Naive thymus-derived CD4-positive, alpha-beta T cell (primary cell): ENCODE measurements around the gene VDR. TPM values are rescaled to one million over a fixed set of nuclear protein-coding genes. Genes with fewer than 3 reads are reported as not detected.
"Not testable (repeated sequence)": the region's sequence is repeated elsewhere in the genome, so short reads cannot be mapped to it uniquely, and the experiment has no call there.

ENCODE experiments used
- ATAC-seq: fragments of 150-1000 bp; cut with Tn5 transposase; 2 replicates; pipeline ENCODE4 v1.10.0; 2021; ENCODE audit warnings: mild to moderate bottlenecking, moderate library complexity
- CTCF ChIA-PET: fragments of 350-600 bp; sonication (Branson Sonifier 250); formaldehyde crosslinking; loops from one replicate; lab custom pipeline; 2021; ENCODE audit warnings: antibody characterized with exemption; lab: Charles Lee
- POLR2A ChIA-PET: fragments of 350-600 bp; sonication (Branson Sonifier 250); formaldehyde crosslinking; loops from one replicate; lab custom pipeline; 2021; ENCODE audit warnings: antibody characterized with exemption, inconsistent platforms; lab: Charles Lee
- DNase-seq, 9 donors: peaks; one replicate each; pipeline versions ENCODE4 v3.0.0 to v3.0.0-alpha.2; 2020 to 2022; ENCODE audit warnings: mixed read lengths in 1 of 9
- H3K27ac ChIP-seq: one replicate; pipeline ENCODE4 v1.7.0; 2013; ENCODE audit warnings: mild to moderate bottlenecking, low read depth, low read length, moderate library complexity
- H3K27me3 ChIP-seq, 2 donors: one replicate each; pipeline ENCODE4 v1.7.0; 2013; ENCODE audit warnings: low read length in 2 of 2, mild to moderate bottlenecking in 2 of 2, moderate library complexity in 2 of 2; ENCODE audit not compliant: control insufficient read depth in 2 of 2, insufficient read depth in 2 of 2
- H3K36me3 ChIP-seq, 3 experiments: 1 replicate in 2 of 3; 2 replicates in 1 of 3; pipeline ENCODE4 v1.7.0; 2013; ENCODE audit warnings: low read length in 3 of 3, mild to moderate bottlenecking in 3 of 3, moderate library complexity in 1 of 3; ENCODE audit not compliant: insufficient read depth in 3 of 3, control insufficient read depth in 2 of 3
- H3K4me1 ChIP-seq, 2 donors: one replicate each; pipeline ENCODE4 v1.7.0; 2013; ENCODE audit warnings: low read length in 2 of 2, mild to moderate bottlenecking in 2 of 2, moderate library complexity in 1 of 2; ENCODE audit not compliant: control insufficient read depth in 2 of 2, insufficient read depth in 2 of 2
- H3K4me3 ChIP-seq: 2 replicates; pipeline ENCODE4 v1.7.0; 2013; ENCODE audit warnings: mild to moderate bottlenecking, low read length
- H3K9me3 ChIP-seq, 3 experiments: 1 replicate in 2 of 3; 2 replicates in 1 of 3; pipeline ENCODE4 v1.7.0; 2013; ENCODE audit warnings: low read length in 3 of 3; ENCODE audit not compliant: control insufficient read depth in 2 of 3
- H3K27ac Mint-ChIP-seq, 9 donors: one replicate each; pipeline ENCODE4 v1.8.0; 2020 to 2022; ENCODE audit warnings: mixed read lengths in 9 of 9, mild to moderate bottlenecking in 8 of 9, moderate library complexity in 5 of 9, inconsistent platforms in 2 of 9
- H3K27me3 Mint-ChIP-seq, 5 donors: one replicate each; pipeline ENCODE4 v1.8.0; 2021 to 2022; ENCODE audit warnings: mixed read lengths in 5 of 5, mild to moderate bottlenecking in 1 of 5
- H3K36me3 Mint-ChIP-seq, 5 donors: one replicate each; pipeline ENCODE4 v1.8.0; 2020 to 2022; ENCODE audit warnings: mixed read lengths in 5 of 5, mild to moderate bottlenecking in 3 of 5, inconsistent platforms in 1 of 5
- H3K4me1 Mint-ChIP-seq, 7 donors: one replicate each; pipeline ENCODE4 v1.8.0; 2020 to 2022; ENCODE audit warnings: mixed read lengths in 7 of 7, mild to moderate bottlenecking in 3 of 7, inconsistent platforms in 1 of 7
- H3K4me3 Mint-ChIP-seq, 10 donors: one replicate each; pipeline ENCODE4 v1.8.0; 2020 to 2022; ENCODE audit warnings: mild to moderate bottlenecking in 10 of 10, mixed read lengths in 10 of 10, moderate library complexity in 6 of 10, inconsistent platforms in 2 of 10
- H3K9me3 Mint-ChIP-seq, 11 donors: one replicate each; pipeline ENCODE4 v1.8.0; 2020 to 2022; ENCODE audit warnings: mixed read lengths in 11 of 11, mild to moderate bottlenecking in 4 of 11, inconsistent platforms in 1 of 11, moderate library complexity in 1 of 11
- intact Hi-C, 2 donors: fragments of 100-400 bp; cut with micrococcal nuclease; formaldehyde crosslinking; loops; one replicate each; pipeline ENCODE4 v1.15.1; 2023
- polyA plus RNA-seq, 2 donors: library from polyadenylated mRNA; unstranded; fragments of 300-500 nt; fragmentation: Illumina TruSeq; gene quantifications; one replicate each; pipeline ENCODE4 v1.2.3, GENCODE V29; 2021
- total RNA-seq, 6 experiments: library from RNA in 5 of 6; stranded (reverse) in 5 of 6; gene quantifications; 1 replicate in 5 of 6; 2 replicates in 1 of 6; pipeline ENCODE4 v1.2.3 and lab custom pipeline; 2021 to 2026

VDR gene
- total and polyA plus RNA-seq, 7 experiments from 2014 or later, result 0.11 to 82.6 (median 2.5) TPM

GRCh38 chr12:47812797-47813510 is 91.8 kb downstream of the VDR start:
- Histone ChIP-seq H3K4me3 (peak overlapping the region; percentile 80), H3K36me3 (peaks cover 0 to 4% (median 0%) of the 10 kb centered on the region in 3 experiments), H3K4me1 (peaks cover 85 to 87% of the 10 kb centered on the region in 2 donors), H3K27me3 (no peaks in the 10 kb centered on the region), H3K27ac (peak overlapping the region; percentile 88), H3K9me3 (no peaks in the 10 kb centered on the region)
- peak; percentile 84 for ATAC-seq
- Mint-ChIP-seq H3K4me3 (peak overlapping the region; percentile 83 to 96 (median 88)), H3K4me1 (peaks cover 77 to 100% (median 90%) of the 10 kb centered on the region in 7 donors), H3K9me3 (no peaks in the 10 kb centered on the region), H3K27ac (peak overlapping the region; percentile 92 to 99 (median 97)), H3K27me3 (no peaks in the 10 kb centered on the region), H3K36me3 (peaks cover 0 to 35% (median 0%) of the 10 kb centered on the region in 5 donors)
- intact Hi-C loops, result loop anchor here (1.0 to 10.0 kb wide), 17 partner anchors 8 to 1818 kb away; partner anchors contain the start of genes ASB8 (in 2 of the 2), CCDC184 (in 1 of the 2), KANSL2 (in 1 of the 2) and RPAP3 (in 1 of the 2)
- DNase-seq, result peak; percentile 61 to 95 (median 85)
- ChIA-PET POLR2A (interaction anchor here (1.0 to 15.6 kb wide), 8 partner anchors 7 to 110 kb away, joined by 3 to 364 read pairs (median 4); partner anchors contain the start of gene HDAC7), CTCF (interaction anchor here (0.9 to 22.9 kb wide), 10 partner anchors 9 to 98 kb away, joined by 3 to 539 read pairs (median 6); partner anchors contain the start of gene RAPGEF3)

DNA sequence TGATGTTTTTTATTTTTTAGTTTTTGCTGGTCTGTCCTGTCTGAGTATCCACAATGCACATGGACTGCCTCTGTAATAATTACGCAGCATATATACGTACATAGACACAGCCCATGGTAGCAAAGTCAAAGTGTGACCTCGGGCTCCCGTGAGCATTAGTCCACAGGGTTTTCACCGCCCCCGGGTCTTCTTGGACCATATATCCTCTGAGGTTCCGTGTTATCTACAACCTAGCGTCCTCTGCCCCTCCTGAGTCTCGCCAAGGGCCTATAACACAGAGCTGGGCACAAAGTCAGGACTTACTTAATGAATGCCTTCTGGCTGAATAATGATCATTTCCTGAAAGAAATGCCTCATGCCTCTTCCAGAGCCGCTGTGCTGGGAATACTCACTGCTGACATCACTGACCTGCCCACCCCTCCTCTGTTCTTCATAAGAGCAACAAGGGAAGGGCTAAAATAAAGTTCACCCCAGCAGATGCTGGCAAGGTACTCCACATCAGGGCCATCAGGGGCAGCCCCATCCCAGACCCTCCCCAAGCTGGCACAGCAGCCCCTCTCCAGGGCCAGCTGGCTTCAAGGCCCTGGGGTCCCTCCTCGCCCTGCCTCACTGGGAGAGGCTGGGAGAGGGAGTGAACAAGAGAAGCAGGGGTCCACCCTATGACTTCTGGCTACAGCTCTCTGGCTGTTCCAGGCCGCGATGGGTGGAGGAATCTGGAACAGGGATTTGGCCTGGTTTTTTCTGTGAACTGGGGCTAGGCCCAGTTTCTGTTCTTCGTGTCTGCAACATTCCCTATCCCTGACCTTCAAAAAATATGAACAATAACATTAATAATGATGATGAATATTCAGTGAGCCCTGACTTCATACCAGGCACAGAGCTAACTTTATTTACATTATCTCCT is 93.0 kb downstream of the VDR start:
- Mint-ChIP-seq H3K27me3 (no peaks in the 10 kb centered on the region), H3K27ac (peak overlapping the region; percentile 92 to 99 (median 97)), H3K36me3 (peaks cover 0 to 27% (median 0%) of the 10 kb centered on the region in 5 donors), H3K9me3 (no peaks in the 10 kb centered on the region), H3K4me1 (peaks cover 77 to 100% (median 90%) of the 10 kb centered on the region in 7 donors), H3K4me3 (peak overlapping the region; percentile 83 to 96 (median 88))
- intact Hi-C loops, result loop anchor here (2.0 to 10.0 kb wide), 11 partner anchors 15 to 1817 kb away; partner anchors contain the start of genes CCDC184 (in 1 of the 2), KANSL2 (in 1 of the 2) and SCAF11 (in 1 of the 2)
- Histone ChIP-seq H3K36me3 (peaks cover 0 to 4% (median 0%) of the 10 kb centered on the region in 3 experiments), H3K4me3 (peak overlapping the region; percentile 80), H3K27ac (peak overlapping the region; percentile 88), H3K9me3 (no peaks in the 10 kb centered on the region), H3K4me1 (peaks cover 85 to 88% of the 10 kb centered on the region in 2 donors), H3K27me3 (no peaks in the 10 kb centered on the region)
- ChIA-PET CTCF (interaction anchor here (1.6 to 22.9 kb wide), 6 partner anchors 10 to 69 kb away, joined by 5 to 539 read pairs (median 9); no protein-coding TSS in a partner anchor), POLR2A (interaction anchor here (0.7 to 15.6 kb wide), 6 partner anchors 8 to 389 kb away, joined by 3 to 364 read pairs (median 23); partner anchors contain the start of gene HDAC7)
- DNase-seq (no peak), ATAC-seq (no peak)

DNA sequence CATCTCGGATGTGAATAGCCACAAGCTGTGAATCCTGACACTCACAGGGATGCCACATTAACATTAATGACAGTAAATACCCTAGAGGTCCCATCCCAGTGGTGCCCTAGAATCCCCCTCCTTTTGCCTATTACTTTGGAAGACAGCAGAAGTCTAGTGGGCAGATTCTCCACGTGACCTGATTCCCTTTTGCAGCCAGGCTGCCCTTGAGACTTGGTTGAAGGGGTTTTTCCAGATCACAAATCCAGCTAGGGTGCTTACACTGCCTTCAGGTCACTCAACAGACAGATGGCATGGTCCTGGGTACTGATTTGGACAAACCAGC is 93.8 kb downstream of the VDR start:
- H3K4me1 ChIP-seq, result peaks cover 90 to 91% of the 10 kb centered on the region in 2 donors
- POLR2A ChIA-PET, result interaction anchor here (1.0 to 15.6 kb wide), 4 partner anchors 8 to 905 kb away, joined by 3 to 364 read pairs (median 82); partner anchors contain the start of gene HDAC7
- Mint-ChIP-seq H3K4me3 (peak overlapping the region; percentile 74 to 96 (median 86)), H3K9me3 (no peaks in the 10 kb centered on the region), H3K36me3 (peaks cover 0 to 27% (median 0%) of the 10 kb centered on the region in 5 donors), H3K27ac (peak overlapping the region; percentile 92 to 99 (median 96)), H3K27me3 (no peaks in the 10 kb centered on the region), H3K4me1 (peaks cover 78 to 100% (median 90%) of the 10 kb centered on the region in 7 donors)
- intact Hi-C loops, result loop anchor here (5.0 to 10.0 kb wide), 7 partner anchors 446 to 1816 kb away; partner anchors contain the start of genes KANSL2 (in 1 of the 2) and SCAF11 (in 1 of the 2)
- H3K9me3 ChIP-seq, result no peaks in the 10 kb centered on the region
- H3K27ac ChIP-seq, result peak overlapping the region; percentile 88
- H3K4me3 ChIP-seq, result peak overlapping the region; percentile 38
- peaks cover 0 to 4% (median 0%) of the 10 kb centered on the region in 3 experiments for H3K36me3 ChIP-seq
- no peaks in the 10 kb centered on the region for H3K27me3 ChIP-seq
- CTCF ChIA-PET, result interaction anchor here (1.3 to 22.9 kb wide), 6 partner anchors 7 to 70 kb away, joined by 4 to 539 read pairs (median 8); partner anchors contain the start of gene HDAC7
- DNase-seq (no peak), ATAC-seq (no peak)

GRCh38 chr12:47809518-47809917 is 95.3 kb downstream of the VDR start:
- intact Hi-C loops, result loop anchor here (1.0 to 5.0 kb wide), 3 partner anchors 28 to 1592 kb away; no protein-coding TSS in a partner anchor

GRCh38 chr12:47808574-47809365 is 96.0 kb downstream of the VDR start:
- Mint-ChIP-seq H3K27ac (peak overlapping the region; percentile 92 to 98 (median 96)), H3K27me3 (no peaks in the 10 kb centered on the region), H3K36me3 (peaks cover 0 to 22% (median 5%) of the 10 kb centered on the region in 5 donors), H3K4me1 (peaks cover 73 to 100% (median 92%) of the 10 kb centered on the region in 7 donors), H3K4me3 (peak overlapping the region; percentile 72 to 88 (median 82)), H3K9me3 (no peaks in the 10 kb centered on the region)
- ATAC-seq, result peak; percentile 20
- intact Hi-C loops, result loop anchor here (1.0 to 5.0 kb wide), 7 partner anchors 8 to 1591 kb away; partner anchors contain the start of genes HDAC7 (in 1 of the 2) and RPAP3 (in 1 of the 2)
- Histone ChIP-seq H3K9me3 (no peaks in the 10 kb centered on the region), H3K27me3 (no peaks in the 10 kb centered on the region), H3K27ac (peak overlapping the region; percentile 81), H3K4me3 (peak overlapping the region; percentile 45), H3K4me1 (peaks cover 86 to 95% of the 10 kb centered on the region in 2 donors), H3K36me3 (peaks cover 0 to 7% (median 4%) of the 10 kb centered on the region in 3 experiments)
- peak in 4 of 9 donors; percentile 24 to 69 (median 32) for DNase-seq
- ChIA-PET CTCF (interaction anchor here (1.1 to 22.9 kb wide), 9 partner anchors 9 to 97 kb away, joined by 3 to 539 read pairs (median 5); partner anchors contain the start of genes HDAC7, SLC48A1 and VDR), POLR2A (interaction anchor here (0.9 to 15.6 kb wide), 5 partner anchors 9 to 29 kb away, joined by 3 to 364 read pairs (median 5); partner anchors contain the start of gene HDAC7)

More at GRCh38 chr12:47809518-47809917, 95.3 kb downstream of the VDR start:
- H3K27ac Mint-ChIP-seq, result peak overlapping the region; percentile 92 to 99 (median 97)
- ChIA-PET POLR2A (interaction anchor here (5.3 to 15.6 kb wide), 3 partner anchors 6 to 22 kb away, joined by 40 to 364 read pairs (median 125); partner anchors contain the start of gene HDAC7), CTCF (interaction anchor here (0.6 to 22.9 kb wide), 7 partner anchors 9 to 68 kb away, joined by 3 to 539 read pairs (median 7); partner anchors contain the start of genes HDAC7 and SLC48A1)
- ATAC-seq, H3K4me3 ChIP-seq, H3K9me3 Mint-ChIP-seq, H3K36me3 ChIP-seq, DNase-seq, H3K9me3 ChIP-seq, H3K27me3 ChIP-seq, H3K27me3 Mint-ChIP-seq: not testable (repeated sequence)
- peaks cover 0 to 24% (median 5%) of the 10 kb centered on the region in 5 donors for H3K36me3 Mint-ChIP-seq
- H3K4me3 Mint-ChIP-seq, result peak overlapping the region in 9 of 10 donors; percentile 29 to 87 (median 45)
- peaks cover 76 to 100% (median 92%) of the 10 kb centered on the region in 7 donors for H3K4me1 Mint-ChIP-seq
- peaks cover 88 to 95% of the 10 kb centered on the region in 2 donors for H3K4me1 ChIP-seq
- H3K27ac ChIP-seq, result peak overlapping the region; percentile 88
